ENCODE results near the gene DSCAM.

The DSCAM gene

DNA sequence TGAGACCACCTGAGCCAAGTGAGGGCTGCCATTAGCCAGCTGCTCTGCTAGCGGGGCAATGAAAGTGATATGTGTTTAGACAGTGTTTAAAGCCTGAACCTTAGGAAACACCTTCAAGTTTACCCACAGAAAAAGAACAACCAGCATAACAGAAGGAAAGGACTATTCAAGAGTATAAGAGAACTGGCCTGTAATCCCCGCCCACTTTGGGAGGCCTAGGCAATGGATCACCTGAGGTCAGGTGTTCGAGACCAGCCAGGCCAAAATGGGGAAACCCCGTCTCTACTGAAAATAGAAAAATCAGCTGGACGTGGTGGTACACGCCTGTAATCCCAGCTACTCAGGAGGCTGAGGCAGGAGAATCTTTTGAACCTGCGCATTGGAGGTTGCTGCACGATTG lies 830.3 kb downstream of the DSCAM start:
- DNase-seq = no peak

DNA sequence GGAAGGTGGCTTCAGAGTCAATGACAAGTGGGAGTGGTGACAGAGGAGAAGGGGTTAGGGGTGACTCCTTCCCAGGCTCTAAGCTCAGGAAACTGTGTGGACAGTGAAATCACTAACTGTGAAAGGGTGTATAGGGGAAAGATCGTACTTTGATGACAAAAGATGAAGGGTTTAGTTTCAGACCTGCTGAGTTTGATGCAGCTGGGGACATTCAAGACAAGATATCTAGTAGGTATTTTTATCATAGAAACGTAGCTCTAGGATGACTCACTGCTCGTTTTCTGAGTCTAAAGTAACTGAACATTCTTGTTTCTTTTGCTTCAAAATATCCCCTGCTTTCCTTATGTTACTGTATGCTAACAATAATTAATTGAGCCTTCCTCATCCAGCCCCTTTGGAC lies 830.7 kb downstream of the DSCAM start:
- no peak for DNase-seq

DNA sequence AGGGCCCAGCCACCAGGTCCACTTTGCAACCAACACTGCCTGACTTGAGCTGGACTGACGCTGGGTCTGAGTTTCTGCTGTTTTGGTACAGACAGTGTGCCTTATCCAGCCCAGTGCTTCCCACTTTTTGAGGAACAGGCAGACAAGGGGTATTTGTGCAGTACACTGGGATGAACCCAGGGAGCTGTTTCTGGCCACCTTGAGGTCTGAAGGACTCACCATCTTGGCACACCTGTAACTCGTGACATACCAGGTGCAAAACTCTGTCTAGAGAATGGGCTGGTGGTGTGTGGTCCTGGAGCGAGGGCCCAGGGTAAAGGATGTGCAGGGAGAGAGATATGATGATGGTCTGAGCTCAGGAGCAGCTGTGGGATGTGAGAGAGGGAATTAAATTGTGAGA lies 831.1 kb downstream of the DSCAM start:
- DNase-seq = no peak

DNA sequence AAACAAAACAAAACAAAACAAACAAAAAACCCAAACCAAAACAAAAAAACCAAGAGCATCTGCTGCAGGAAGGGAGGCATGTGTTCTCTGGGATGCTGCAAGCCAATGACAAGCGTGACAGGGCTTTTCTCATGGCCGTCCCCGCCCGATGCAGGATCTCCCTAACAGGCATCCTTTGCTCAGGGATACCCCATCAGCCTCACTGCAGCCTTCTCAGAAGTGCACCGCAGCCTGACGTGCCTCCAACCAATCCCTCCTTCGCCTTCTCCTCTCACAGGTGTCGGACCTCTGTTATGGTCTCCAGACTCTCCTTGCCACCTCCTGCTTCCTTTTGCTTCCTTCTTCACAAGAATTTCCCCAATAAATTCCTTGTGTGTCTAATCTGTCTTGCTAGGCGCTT lies 832.6 kb downstream of the DSCAM start:
- no peak for DNase-seq

DNA sequence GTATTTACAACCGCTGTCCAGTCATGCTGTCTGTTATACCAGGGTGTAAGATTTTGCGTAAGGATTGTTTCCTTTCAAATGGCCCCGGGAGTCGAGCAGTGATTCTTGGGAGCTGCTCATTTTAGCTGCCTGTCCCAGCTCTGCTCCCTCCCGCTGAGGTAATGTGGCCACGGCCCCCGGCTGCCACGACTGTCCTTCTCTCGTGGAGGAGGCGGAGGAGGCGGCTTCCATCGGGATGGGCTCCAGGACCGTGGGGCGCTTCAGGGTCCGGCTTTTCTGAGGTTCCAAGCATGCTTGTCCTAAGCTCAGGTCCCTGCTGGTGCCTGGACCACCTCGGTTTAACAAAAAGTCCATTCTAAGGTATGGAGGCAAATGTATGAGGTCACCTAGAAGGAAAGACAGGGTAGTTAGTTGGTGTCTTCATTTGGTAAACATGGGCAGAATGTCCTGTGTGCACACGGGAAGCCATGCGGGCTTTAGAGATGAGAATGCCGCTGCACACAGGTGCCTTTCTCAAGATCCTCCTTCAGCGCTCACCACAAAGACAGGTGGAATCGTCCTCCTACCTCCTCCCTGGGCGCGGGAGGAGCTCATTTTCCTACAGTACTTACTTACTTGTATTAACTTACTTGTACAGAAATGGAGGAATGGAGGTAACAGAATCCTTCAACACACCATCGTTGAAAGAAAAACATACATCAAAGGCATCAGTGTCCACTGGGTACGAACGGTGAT lies 833.8 kb downstream of the DSCAM start:
- DNase-seq = no peak

DNA sequence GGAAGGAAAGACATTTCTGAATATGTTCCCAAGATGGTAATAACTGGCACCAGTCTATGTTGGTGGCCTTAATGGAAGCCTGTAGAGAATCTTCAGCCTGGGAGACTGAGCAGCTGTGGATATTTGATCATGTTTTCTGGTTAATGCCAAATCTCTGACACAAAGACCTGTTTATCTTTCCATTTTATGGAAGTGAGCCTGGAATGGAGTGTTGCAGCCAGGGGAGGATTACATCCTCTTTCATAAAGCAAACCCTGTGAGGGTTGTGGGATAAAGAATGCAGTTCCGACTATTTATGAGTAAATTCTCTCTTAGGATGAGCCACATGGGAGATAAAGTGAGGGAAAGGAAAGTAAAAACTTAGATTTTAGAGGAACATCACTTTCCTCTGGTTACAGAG lies 835.6 kb downstream of the DSCAM start:
- no peak for DNase-seq

DNA sequence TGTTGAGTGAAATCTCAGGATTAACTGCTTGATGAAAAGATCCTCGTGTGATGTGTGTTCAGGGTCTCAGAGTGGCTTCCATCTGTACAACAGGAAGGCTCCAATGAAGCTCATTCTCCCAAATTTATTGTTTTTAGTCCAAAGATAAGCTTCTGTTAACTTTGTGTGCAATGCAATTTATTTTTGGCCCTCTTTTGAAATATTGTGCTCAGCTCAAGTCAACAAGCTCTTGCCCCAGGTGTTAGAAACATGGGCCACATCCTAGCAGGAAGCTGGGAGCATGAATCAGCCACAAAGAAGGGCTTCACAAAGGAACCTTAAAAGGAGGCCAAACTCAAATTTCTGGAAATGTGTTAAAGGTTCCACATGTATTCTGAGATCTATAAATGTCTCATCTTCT lies 844.0 kb downstream of the DSCAM start:
- DNase-seq = no peak

DNA sequence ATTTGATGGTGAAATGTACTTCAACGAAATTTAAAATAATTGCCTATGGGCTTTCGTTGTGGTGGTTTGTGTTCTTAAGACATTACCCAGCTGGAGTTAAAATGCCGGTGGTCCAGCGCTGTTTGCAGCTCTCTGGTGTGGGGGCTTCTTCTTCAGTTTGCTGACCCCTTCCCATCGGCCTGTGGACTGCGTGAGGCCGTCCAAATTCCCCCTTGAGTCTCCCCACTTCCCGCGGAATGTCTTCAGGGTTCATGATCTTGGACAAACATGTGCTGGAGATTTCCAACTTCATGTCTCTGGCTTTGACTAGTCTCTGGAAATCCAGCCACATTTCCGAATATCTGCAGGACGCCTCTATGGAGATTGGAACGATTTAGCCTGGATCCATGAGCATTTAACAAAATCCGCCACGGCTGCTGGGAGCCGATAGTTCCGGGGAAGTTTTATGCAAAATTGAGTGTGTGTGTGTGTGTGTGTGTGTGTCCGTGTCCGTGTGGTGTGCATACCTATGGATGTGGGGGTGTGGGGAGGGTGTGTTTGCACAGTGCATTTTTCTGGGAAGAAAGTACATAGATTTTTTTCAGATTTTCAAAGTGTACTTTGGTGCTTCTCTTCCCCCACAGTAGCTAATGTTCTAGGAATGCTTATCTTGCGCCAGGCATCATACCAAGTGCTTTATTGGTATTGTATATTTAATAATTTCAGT lies 862.5 kb downstream of the DSCAM start:
- DNase-seq = no peak

DNA sequence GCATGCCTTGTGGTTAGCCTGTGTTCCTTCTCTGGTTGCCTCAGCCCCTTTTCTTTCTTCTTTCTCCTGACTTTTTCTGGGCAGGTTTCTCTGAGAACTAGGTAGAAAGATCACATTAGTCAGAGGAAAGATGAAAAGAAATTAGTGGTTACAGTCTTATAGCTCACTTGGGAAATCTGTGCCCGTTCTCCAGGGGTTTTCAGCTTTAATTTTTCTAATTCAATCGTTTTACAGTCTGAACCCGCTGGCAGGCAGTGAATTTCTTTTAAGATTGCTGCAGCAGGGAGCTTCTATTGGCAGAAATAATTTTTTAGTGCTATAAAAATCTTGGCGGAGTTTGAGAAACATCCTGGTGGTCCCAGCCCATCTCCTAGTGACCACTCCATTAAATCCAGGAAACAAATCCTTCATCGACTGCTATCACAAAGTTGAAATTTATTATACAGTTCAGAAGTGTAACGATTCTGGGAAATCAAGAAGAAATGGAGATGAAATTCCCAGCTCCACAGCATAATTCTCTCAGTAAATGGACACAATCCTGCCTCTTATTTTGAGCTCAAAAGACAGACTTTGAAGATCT lies 866.6 kb downstream of the DSCAM start:
- no peak for DNase-seq

DNA sequence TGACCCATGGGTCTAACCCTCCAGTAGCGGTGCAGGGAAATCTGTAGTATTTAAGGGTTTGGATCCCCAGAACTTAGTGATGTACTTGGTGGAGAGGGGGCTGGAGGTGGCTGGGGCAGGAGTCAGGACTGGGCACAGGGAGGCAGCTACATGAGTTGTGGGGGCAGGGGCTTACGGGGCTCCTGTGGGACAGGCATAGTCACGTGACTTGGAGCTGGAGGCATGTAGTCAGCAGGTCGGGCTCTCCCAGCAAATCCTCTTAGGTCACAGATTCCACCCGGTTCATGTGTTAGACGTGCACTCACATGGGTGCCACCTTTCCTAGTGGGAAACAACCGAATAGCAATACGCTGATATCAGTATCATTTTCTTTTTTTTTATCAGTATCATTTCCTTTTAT lies 867.6 kb downstream of the DSCAM start:
- no peak for DNase-seq

DNA sequence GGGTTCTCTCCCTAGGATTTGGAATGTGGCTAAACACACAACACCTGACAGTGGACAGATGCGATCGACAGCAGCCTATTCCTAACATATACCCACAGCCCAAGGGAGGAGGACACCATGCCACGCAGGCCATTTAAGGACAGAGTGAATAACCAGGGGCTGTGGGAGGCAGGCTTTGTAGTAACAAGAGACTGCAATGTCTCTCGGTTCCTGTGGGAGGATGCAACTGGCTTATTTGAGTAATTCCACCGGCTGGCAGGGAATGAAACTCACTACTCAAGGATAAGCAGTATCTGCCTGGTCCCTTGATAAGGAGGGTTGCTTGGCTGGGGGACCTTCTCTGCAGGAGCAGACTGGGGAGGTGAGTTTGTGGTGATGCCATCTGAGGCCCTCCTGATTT lies 870.2 kb downstream of the DSCAM start:
- DNase-seq = no peak

DNA sequence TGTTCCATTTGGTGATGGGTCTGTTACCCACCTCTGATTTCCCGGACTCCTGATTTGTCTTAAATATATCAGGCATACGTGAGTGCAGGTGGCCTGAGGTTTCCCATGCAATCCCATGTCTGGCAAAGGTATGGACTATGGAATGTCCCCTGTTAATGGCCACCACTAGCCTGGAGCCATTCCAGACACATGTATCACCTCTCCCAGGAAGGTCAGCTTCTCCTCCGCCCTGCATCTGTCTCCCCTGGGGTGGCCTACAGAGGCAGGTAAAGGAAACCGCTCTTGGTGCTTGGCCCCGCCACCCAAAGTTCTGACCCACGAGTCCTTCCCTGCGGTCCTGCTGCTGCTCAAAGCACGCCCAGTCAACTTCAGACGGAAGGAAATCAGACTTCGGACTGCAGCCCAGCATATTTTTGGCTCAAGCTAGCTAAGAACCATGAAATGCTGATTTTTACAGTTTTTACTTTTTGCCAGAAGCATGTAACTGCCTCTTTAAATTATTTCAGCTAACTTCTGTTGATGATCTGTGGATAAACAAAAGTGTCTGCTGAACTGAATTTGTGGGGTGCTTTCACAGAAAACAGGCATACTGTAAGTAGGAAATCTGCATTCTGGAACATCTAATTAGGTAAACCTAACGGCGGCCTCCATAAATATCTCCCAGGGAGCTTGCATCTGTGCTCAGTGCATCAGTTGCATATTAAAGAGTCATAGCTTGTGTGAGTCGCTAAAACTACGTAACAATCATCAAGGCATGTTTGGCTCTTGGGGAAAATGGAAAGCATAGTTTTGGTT lies 873.8 kb downstream of the DSCAM start:
- DNase-seq = no peak

DNA sequence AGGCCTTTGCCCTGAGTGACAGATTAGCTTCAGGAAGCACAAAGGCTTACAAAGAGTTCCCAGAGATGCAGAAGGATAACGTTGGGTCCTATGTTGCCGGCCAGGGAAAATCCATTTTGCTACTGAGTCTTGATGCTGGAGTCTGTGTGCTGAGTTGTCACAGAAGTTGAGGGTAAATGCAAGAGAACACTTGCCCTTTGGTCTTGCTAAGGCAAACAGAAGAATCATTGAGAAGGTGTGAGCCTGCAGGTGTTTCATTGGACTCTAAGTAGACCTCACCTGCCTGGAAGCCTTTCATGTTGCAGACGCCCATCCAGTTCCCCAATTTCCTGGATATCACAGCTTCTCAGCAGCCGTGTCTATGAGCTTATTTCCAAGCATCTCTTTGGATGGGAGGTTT lies 874.5 kb downstream of the DSCAM start:
- no peak for DNase-seq

DNA sequence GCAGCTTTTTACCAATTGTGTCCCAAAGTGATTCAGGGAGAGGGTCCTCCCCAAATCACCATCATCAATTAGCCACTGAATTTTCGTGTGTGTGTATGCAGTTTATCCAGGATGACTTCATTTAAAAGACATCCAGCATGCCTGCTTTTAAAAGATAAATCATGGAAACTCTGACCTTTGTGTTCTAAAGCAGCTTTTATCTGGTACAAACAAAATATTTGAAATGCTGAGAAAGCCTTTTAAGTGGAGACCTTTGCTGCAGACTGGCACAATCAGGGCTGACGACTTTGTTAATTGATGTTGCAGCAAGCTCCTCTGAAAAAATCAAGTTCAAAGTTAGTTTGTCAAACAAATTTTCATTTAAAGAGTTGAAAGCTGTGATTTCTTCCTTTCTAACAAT lies 875.0 kb downstream of the DSCAM start:
- DNase-seq = no peak

DNA sequence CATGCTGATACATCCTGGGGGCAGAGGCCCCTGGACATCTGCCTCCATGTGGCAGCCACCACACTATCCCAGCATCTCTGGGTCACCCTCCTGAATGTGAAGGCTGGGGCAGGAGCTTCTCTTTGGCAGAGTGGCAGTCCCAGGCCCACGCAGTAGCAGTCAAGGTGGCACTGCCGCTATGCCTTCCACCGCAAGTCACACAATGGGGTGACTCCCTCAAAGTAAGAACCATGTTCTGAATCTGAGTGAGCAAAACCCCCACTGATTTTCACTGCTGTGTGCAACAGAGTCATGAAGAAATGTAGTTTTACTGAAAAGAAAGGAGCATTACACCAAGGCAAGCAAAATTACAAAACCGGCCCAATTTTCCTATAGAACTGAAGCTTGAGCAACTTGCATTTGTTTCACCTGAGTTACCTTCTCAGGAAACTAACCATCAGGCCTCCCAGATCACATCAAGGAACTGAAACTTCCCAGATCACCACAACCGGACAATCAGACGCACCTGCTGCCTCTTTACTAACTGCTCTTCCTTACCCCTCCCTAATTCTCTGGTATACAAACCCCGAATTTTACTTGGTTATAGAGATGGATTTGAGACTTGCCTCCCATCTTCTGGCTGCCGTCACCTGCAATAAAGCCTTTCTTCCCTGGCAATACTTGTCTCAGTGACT lies 877.1 kb downstream of the DSCAM start:
- no peak for DNase-seq

DNA sequence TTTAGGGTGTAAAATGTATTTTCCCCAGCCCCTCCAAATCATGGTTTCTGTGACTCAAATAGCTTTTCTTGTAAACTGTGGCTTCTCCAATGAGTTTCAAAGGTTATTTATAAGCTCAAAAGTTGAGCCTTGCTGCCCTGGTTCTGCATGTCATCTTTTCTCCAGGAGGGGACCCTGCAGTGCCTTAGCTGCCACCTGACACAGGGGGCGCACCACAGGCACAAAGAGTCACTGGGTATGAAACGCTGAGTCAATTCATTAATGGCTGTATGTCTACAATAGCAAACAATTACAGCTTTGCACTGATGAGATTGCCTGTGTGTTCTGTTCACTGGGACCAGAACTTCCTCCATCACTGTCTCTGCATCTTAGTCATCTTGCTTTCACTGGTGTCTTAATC lies 878.9 kb downstream of the DSCAM start:
- DNase-seq = no peak

DNA sequence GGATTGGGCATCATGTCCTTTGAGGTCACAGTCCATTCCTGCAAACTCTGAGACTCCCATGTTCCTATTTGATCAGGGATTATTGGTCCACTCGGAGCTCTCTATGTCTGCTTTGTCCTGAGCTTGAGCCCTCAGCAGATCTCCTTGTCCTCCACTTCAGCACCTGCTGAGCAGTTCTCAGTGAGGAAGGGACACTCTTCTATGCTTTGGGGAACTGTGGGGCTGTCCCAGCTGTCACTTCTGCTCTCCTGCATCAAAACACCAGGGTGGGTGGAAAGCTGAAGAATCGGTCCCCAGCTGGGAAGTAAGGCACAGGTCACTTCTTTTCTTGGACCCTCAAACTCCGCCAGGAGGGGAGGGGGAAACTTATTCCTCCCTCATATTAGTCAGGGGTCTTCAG lies 880.2 kb downstream of the DSCAM start:
- no peak for DNase-seq

DNA sequence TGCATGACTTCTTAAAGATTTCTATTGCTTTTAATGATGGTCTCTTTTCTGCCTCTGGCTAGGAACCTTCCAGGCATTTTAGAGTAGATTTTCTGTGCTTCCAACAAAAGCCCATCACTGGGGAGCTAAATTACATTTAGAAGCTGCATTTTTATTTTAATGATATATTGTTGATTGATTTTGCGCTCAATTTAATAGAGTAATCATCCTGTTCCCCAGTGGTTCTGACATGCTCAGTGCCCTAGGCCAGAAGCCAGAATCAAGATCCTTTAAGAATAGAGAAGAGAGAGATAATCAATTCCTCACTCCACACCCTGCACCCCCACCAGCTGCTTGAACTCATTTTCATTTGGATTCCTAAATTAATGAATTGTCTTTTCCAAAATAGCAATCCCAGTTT lies 881.9 kb downstream of the DSCAM start:
- no peak for DNase-seq

DNA sequence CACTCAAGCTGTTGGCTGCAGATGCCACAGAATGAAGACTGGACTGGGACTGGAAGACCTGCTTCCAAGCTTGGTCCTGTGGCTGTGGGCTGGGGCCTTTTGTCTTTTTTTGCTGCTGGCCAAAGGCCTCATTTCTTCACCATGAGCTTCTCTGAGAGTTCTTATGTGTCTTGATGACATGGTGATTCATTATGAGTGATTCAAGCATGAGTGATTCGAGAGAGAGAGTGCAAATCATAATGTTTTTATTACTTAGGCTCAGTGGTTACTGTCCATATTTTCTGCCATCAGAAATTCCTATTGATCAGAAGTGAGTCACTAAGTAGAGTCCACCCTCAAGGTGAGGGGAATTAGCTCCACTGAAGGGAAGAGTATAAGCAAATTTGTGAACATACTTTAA lies 885.7 kb downstream of the DSCAM start:
- DNase-seq = no peak

Measured in CD4-positive, alpha-beta T cell treated with Interferon alpha-2 for 1 hour (primary cell).